ENCODE results near the gene BMX.

GRCh38 chrX:15483891-15484290 is 16.7 kb upstream of the BMX start:
- TF ChIP-seq POLR2A (IDR thresholded peaks at IDR 0.05) = no peak
- TF ChIP-seq, protein P1, sequence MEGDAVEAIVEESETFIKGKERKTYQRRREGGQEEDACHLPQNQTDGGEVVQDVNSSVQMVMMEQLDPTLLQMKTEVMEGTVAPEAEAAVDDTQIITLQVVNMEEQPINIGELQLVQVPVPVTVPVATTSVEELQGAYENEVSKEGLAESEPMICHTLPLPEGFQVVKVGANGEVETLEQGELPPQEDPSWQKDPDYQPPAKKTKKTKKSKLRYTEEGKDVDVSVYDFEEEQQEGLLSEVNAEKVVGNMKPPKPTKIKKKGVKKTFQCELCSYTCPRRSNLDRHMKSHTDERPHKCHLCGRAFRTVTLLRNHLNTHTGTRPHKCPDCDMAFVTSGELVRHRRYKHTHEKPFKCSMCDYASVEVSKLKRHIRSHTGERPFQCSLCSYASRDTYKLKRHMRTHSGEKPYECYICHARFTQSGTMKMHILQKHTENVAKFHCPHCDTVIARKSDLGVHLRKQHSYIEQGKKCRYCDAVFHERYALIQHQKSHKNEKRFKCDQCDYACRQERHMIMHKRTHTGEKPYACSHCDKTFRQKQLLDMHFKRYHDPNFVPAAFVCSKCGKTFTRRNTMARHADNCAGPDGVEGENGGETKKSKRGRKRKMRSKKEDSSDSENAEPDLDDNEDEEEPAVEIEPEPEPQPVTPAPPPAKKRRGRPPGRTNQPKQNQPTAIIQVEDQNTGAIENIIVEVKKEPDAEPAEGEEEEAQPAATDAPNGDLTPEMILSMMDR (IDR thresholded peaks at IDR 0.05) = no peak

All from gastroesophageal sphincter (tissue), 3 donors.